Ectodermal cell (in vitro differentiated cells): Measurements from ENCODE around the gene PALM2AKAP2.
A peak's percentile ranks its signal among the peaks of the same experiment; 100 is the strongest.

Source experiments
- H3K27ac ChIP-seq: 2 replicates; pipeline ENCODE4 v1.7.0; 2013; ENCODE audit warnings: mild to moderate bottlenecking, low read depth, low read length; ENCODE audit not compliant: insufficient read depth, poor library complexity, severe bottlenecking
- H3K27me3 ChIP-seq: 2 replicates; pipeline ENCODE4 v1.7.0; 2013; ENCODE audit warnings: mild to moderate bottlenecking, low read length; ENCODE audit not compliant: insufficient read depth, control insufficient read depth, poor library complexity, severe bottlenecking
- H3K36me3 ChIP-seq: one replicate; pipeline ENCODE4 v1.7.0; 2013; ENCODE audit warnings: low read length; ENCODE audit not compliant: control insufficient read depth, insufficient read depth
- H3K4me1 ChIP-seq: one replicate; pipeline ENCODE4 v1.7.0; 2013; ENCODE audit warnings: low read length; ENCODE audit not compliant: control insufficient read depth, insufficient read depth
- H3K4me3 ChIP-seq: 2 replicates; pipeline ENCODE4 v1.7.0; 2013; ENCODE audit warnings: low read depth, low read length, control low read depth; ENCODE audit not compliant: insufficient read depth
- H3K9me3 ChIP-seq: 2 replicates; pipeline ENCODE4 v1.7.0; 2013; ENCODE audit warnings: mild to moderate bottlenecking, low read length, moderate library complexity; ENCODE audit not compliant: control insufficient read depth
- WGBS, 2 experiments: methylation state at CpG; one replicate each; pipeline ENCODE4 v1.1.7; 2013; ENCODE audit warnings: missing lambda C conversion rate in 2 of 2; 5-methylcytosine and 5-hydroxymethylcytosine counted together

Gene PALM2AKAP2

GRCh38 chr9:109771087-109771486, 8.9 kb upstream of the PALM2AKAP2 start:
- H3K4me1 ChIP-seq = peaks cover 37% of the 10 kb centered on the region
- H3K27ac ChIP-seq = no peak overlapping the region
- H3K4me3 ChIP-seq = no peak overlapping the region
- no peaks in the 10 kb centered on the region for H3K27me3 ChIP-seq
- 51% methylated on average over 2 of the region's 2 CpGs for WGBS, 2 experiments
- H3K9me3 ChIP-seq = no peaks in the 10 kb centered on the region
- H3K36me3 ChIP-seq = no peaks in the 10 kb centered on the region

- 74 to 76% methylated on average over 8 of the region's 8 CpGs for WGBS, 2 experiments
- H3K27me3 ChIP-seq = no peaks in the 10 kb centered on the region
- no peaks in the 10 kb centered on the region for H3K36me3 ChIP-seq
- H3K4me1 ChIP-seq = peaks cover 37% of the 10 kb centered on the region
- no peak overlapping the region for H3K4me3 ChIP-seq
- H3K27ac ChIP-seq = no peak overlapping the region
- H3K9me3 ChIP-seq = no peaks in the 10 kb centered on the region
Observed at GRCh38 chr9:109771796-109772531, 8.0 kb upstream of the PALM2AKAP2 start.

GRCh38 chr9:109775516-109775915, 4.5 kb upstream of the PALM2AKAP2 start:
- H3K27ac ChIP-seq = no peak overlapping the region
- no peaks in the 10 kb centered on the region for H3K36me3 ChIP-seq
- WGBS, 2 experiments = 88 to 97% methylated on average over 3 of the region's 3 CpGs
- H3K4me3 ChIP-seq = no peak overlapping the region
- no peaks in the 10 kb centered on the region for H3K9me3 ChIP-seq
- peaks cover 7% of the 10 kb centered on the region for H3K27me3 ChIP-seq
- H3K4me1 ChIP-seq = peaks cover 18% of the 10 kb centered on the region

- Histone ChIP-seq H3K27ac (no peak overlapping the region), H3K27me3 (peaks cover 7% of the 10 kb centered on the region), H3K9me3 (no peaks in the 10 kb centered on the region), H3K4me1 (peaks cover 10% of the 10 kb centered on the region), H3K36me3 (no peaks in the 10 kb centered on the region), H3K4me3 (no peak overlapping the region)
- WGBS, 2 experiments = 90 to 94% methylated on average over 2 of the region's 2 CpGs
Observed at GRCh38 chr9:109776391-109776790, 3.6 kb upstream of the PALM2AKAP2 start.

GRCh38 chr9:109780453-109781033, 545 bp downstream of the PALM2AKAP2 start:
- Histone ChIP-seq H3K27ac (peak overlapping the region; percentile 37), H3K4me1 (peaks cover 8% of the 10 kb centered on the region), H3K36me3 (no peaks in the 10 kb centered on the region), H3K4me3 (peak overlapping the region; percentile 70), H3K27me3 (peaks cover 7% of the 10 kb centered on the region), H3K9me3 (no peaks in the 10 kb centered on the region)
- 6 to 8% methylated on average over 16 of the region's 16 CpGs for whole genome bisulfite sequencing, 2 experiments

GRCh38 chr9:109781086-109781485, 1.1 kb downstream of the PALM2AKAP2 start:
- 77 to 94% methylated on average over 1 to 5 of the region's 5 CpGs for WGBS, 2 experiments

GRCh38 chr9:109781541-109782197, 1.7 kb downstream of the PALM2AKAP2 start:
- H3K36me3 ChIP-seq = no peaks in the 10 kb centered on the region
- H3K4me1 ChIP-seq = peaks cover 8% of the 10 kb centered on the region
- no peaks in the 10 kb centered on the region for H3K9me3 ChIP-seq
- H3K27me3 ChIP-seq = peaks cover 7% of the 10 kb centered on the region
- no peak overlapping the region for H3K27ac ChIP-seq
- H3K4me3 ChIP-seq = peak overlapping the region; percentile 70
- 90 to 95% methylated on average over 4 of the region's 4 CpGs for WGBS, 2 experiments

More at GRCh38 chr9:109781086-109781485, 1.1 kb downstream of the PALM2AKAP2 start:
- Histone ChIP-seq H3K9me3 (no peaks in the 10 kb centered on the region), H3K27me3 (peaks cover 7% of the 10 kb centered on the region), H3K4me1 (peaks cover 8% of the 10 kb centered on the region), H3K4me3 (peak overlapping the region; percentile 70), H3K36me3 (no peaks in the 10 kb centered on the region), H3K27ac (no peak overlapping the region)

- H3K36me3 ChIP-seq = no peaks in the 10 kb centered on the region
- WGBS, 2 experiments = 83 to 95% methylated on average over 3 of the region's 3 CpGs
- no peak overlapping the region for H3K27ac ChIP-seq
- no peak overlapping the region for H3K4me3 ChIP-seq
- H3K4me1 ChIP-seq = no peaks in the 10 kb centered on the region
- H3K27me3 ChIP-seq = no peaks in the 10 kb centered on the region
- no peaks in the 10 kb centered on the region for H3K9me3 ChIP-seq
Observed at GRCh38 chr9:109787735-109788134, 7.7 kb downstream of the PALM2AKAP2 start.

GRCh38 chr9:109789556-109789955, 9.6 kb downstream of the PALM2AKAP2 start:
- WGBS, 2 experiments = 93 to 97% methylated on average over 5 of the region's 5 CpGs
- Histone ChIP-seq H3K27ac (no peak overlapping the region), H3K4me3 (no peak overlapping the region)

GRCh38 chr9:109789971-109790370, 10.0 kb downstream of the PALM2AKAP2 start:
- Histone ChIP-seq H3K27ac (no peak overlapping the region), H3K36me3 (no peaks in the 10 kb centered on the region), H3K9me3 (no peaks in the 10 kb centered on the region), H3K4me3 (no peak overlapping the region), H3K4me1 (peaks cover 10% of the 10 kb centered on the region), H3K27me3 (no peaks in the 10 kb centered on the region)
- 84% methylated on average over 3 of the region's 3 CpGs for WGBS, 2 experiments

More at GRCh38 chr9:109789556-109789955, 9.6 kb downstream of the PALM2AKAP2 start:
- Histone ChIP-seq H3K27me3 (no peaks in the 10 kb centered on the region), H3K9me3 (no peaks in the 10 kb centered on the region), H3K36me3 (no peaks in the 10 kb centered on the region), H3K4me1 (peaks cover 8% of the 10 kb centered on the region)
